HG02759 (cell line): ENCODE results near the gene OR13A1.
"Not testable (repeated sequence)": the region's sequence is repeated elsewhere in the genome, so short reads cannot be mapped to it uniquely, and the experiment has no call there.

Experiments
- ATAC-seq: cut with Tn5 transposase; IDR thresholded peaks from one replicate; pipeline ENCODE4 v1.9.1; 2021; ENCODE audit warnings: mild to moderate bottlenecking, moderate library complexity; ENCODE audit not compliant: unreplicated experiment

Gene OR13A1

DNA sequence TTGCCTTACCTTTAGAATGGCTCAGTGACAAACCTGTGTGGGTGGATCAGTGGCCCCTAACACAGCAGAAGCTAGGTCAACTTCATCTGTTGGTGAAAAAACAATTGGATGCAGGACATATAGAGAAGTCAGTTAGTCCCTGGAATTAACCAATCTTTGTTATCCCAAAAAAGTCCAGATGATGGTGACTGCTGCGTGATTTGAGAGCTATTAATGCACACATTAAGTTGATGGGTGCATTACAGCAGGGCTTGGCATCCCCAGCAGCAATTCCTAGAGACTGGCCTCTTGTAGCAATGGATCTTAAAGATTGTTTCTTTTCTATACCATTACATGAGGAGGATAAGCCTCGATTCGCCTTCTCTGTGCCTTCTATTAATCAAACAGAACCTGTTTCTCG is 33.3 kb downstream of the OR13A1 start:
- no peak for ATAC-seq

GRCh38 chr10:45280113-45280760 is 35.2 kb downstream of the OR13A1 start:
- ATAC-seq, result no peak

DNA sequence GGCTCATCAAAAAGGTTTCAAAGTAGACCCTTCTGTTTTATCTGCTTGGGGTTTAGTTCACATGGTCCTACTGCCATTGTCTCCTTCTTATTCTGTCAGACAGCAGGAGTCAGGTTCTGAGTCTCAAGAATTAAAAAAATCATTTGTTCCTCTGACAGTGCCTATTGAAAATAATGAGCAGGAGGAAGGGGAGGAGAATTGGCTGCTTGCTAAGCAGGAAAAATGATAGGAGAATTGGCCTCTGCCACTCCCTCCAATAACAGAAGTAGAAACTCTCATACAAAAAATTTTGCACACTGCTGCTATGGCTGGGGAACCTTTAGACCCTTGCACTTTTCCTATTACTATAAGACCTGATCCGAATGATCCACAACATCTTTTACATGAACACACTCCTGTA is 35.7 kb downstream of the OR13A1 start:
- ATAC-seq, result no peak

- no peak for ATAC-seq
These were observed 36.4 kb downstream of the OR13A1 start for GRCh38 chr10:45278860-45279498.

DNA sequence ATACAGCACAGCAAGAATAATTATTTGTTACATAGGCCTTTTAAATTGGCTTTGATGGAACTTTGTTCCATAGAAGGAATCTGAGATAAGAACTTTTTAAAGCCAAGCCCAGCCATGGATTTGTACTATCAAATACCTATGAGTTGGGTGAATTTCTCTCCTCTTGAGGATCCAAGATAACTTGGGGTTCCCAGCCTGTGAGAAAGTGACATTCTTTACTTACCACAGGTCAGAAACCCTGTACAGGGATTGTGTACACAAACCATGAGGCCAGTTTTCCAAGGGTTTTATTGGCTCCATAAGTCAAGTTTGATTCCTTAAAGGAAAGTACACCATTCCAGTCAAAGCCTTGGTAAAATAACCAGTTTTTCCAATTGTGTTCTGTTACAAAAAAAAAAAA is 39.3 kb downstream of the OR13A1 start:
- ATAC-seq, result not testable (repeated sequence)

DNA sequence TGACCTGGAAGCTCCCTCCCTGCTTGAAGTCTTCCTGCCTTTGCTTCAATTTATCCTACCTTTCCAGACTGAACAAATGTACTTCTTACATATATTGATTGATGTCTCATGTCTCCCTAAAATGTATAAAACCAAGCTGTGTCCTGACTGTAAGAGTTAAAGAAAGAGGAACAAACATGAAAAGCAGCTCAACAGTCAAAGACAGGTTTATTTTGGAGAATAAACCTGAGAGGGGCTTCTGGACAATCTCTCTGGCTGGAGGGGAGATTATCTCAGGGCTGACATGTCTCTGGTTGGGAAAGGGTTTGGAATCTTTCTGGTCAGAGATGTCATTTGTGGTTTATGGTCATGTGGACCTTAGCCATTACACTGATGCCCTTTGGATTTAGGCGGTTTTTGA is 41.0 kb downstream of the OR13A1 start:
- no peak for ATAC-seq

GRCh38 chr10:45267777-45268176 is 47.6 kb downstream of the OR13A1 start:
- not testable (repeated sequence) for ATAC-seq

- ATAC-seq, result no peak
These were observed 49.4 kb downstream of the OR13A1 start for GRCh38 chr10:45265996-45266395.

DNA sequence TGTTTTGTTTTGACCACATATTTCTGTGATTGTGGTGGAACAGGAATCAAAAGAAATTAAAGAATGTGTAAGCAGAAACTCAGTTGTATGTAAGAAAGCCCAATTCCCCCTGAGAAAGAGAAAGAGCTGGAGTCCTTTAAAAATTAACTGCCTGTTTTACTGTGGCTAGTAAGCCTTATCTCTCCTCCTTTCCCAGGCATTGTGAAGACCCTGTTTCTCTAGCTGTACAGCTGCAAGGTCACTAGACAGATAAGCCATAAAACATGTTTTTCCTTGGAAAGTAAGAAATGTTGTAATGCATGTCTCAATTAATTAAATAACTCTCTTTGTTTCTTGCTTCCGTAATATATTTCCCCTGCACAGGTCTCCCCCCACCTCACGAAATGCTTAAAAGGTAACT is 53.5 kb downstream of the OR13A1 start:
- ATAC-seq, result no peak

GRCh38 chr10:45261243-45261775 is 54.1 kb downstream of the OR13A1 start:
- no peak for ATAC-seq

DNA sequence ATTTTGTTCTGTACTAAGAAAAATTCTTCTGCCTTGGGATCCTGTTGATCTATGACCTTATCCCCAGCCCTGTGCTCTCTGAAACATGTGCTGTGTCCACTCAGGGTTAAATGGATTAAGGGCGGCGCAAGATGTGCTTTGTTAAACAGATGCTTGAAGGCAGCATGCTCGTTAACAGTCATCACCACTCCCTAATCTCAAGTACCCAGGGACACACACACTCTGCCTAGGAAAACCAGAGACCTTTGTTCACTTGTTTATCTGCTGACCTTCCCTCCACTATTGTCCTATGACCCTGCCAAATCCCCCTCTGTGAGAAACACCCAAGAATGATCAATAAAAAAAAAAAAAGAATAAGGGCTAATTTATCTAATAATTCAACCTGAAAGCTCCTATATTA is 54.8 kb downstream of the OR13A1 start:
- not testable (repeated sequence) for ATAC-seq

DNA sequence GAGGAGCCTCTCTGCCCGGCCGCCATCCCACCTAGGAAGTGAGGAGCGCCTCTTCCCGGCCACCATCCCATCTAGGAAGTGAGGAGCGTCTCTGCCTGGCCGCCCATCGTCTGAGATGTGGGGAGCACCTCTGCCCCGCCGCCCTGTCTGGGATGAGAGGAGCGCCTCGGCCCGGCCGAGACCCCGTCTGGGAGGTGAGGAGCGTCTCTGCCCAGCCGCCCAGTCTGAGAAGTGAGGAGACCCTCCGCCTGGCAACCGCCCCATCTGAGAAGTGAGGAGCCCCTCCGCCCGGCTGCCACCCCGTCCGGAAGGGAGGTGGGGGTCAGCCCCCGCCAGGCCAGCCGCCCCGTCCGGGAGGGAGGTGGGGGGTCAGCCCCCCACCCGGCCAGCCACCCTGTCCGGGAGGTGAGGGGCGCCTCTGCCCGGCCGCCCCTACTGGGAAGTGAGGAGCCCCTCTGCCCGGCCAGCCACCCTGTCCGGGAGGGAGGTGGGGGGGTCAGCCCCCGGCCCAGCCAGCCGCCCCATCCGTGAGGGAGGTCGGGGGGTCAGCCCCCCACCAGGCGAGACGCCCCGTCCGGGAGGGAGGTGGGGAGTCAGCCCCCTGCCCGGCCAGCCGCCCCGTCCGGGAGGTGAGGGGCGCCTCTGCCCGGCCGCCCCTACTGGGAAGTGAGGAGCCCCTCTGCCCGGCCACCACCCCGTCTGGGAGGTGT is 55.5 kb downstream of the OR13A1 start:
- ATAC-seq, result not testable (repeated sequence)

DNA sequence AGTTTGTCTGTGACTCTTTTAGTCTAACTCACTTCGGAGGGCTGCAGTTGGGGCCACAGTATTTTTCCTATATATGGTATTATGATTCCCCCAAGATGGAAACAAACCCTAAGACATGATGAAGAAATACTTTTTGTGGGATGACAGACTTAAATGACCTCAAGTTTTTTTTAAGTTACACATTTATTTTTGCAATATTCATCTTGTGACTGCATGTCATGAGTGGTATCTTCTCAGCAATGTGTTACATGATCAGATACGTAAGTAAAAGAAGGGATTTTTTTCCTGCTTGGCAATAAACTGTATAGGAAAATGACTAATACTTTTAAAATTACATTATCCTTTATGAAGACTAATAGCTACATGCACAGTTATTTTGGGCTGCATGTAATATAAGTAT is 57.8 kb downstream of the OR13A1 start:
- ATAC-seq, result no peak

DNA sequence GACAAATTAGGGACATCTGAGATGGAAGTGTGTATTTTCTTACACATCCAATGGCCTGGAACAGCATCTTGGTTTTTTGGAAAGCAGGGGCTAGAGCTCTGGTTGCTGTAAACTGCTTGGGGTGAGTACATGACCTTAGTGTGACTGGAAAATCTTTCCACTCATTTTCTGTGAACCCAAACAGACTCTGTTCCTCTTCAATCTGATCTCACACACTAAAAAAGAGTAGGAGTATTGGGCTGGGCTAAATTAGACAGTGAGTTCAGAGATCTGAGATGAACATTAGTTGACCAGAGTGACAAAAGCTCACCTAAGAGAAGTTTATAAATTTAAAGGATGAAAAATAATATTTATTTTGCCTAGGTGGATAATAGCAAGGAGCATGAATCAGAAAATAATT is 59.2 kb downstream of the OR13A1 start:
- ATAC-seq, result no peak

DNA sequence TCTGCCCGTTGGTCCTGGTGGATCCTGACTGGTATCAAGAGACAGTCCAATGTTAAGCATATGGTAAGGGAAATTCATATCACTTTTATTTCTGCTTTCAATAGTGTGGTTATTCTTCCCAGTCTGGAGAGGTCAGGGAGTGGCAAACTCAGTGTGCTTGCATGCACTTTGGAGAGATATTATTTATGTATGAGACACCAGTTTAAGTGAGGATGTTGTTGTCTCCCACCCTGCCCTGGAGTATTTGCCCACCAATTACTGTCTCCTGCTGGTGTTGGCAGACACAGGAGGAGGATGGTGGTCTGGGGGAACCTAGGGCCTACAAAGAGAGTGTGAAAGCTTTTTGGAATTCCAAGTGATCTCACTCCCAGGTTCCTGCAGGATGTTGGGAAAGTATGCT is 59.7 kb downstream of the OR13A1 start:
- no peak for ATAC-seq

DNA sequence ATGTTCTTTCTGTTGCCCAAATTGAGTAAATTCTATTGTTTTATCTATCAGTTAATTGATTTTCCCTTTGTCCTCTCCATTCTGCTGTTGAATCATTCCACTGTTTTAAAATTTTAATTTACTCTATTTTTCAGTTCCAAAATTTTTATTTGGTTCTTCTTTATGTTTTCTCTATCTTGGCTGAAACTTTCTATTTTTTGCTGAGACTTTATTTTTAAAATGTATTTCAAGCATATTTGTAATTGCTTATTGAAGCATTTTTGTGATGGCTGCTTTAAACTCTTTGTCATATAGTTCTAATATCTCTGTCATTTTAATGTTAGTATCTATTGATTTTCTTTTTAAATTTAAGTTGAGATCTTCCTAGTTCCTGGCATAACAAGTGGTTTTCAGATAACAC is 60.5 kb downstream of the OR13A1 start:
- ATAC-seq, result no peak

DNA sequence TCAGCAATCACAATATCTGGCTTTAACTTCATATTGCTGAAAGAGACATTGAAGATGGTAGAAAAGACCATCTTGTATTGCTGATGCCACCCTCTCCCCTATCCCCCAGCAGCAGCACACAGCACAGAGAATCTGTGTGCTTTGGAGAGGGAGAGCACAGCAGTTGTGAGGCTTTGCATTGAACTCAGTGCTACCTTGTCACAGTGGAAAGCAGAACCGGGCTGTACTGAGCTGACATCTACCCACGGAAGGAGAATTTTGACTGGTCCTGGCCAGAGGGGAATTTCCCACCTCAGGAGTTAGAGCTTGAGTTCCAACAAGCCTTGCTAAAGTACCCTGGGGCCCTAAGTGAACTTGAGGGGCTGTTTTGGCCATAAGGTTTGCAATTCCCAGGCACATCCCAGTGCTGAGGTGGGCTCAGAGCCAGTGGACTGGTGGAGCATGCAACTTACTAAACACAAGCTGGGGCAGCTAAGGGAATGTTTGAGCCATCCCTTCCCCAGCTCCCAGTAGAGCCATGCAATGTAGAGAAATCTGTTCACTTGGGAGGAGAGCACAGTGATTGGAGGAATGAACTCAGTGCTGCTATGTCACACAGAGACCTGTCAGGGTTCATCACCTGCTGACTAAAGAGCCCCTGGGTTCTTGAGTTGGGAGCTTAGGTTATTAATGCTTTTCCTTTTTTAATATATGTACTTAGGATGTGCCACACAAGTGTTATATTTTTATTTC is 62.1 kb downstream of the OR13A1 start:
- ATAC-seq, result peak; percentile 74
